ENCODE measurements around the gene HEBP2.

The HEBP2 gene

DNA sequence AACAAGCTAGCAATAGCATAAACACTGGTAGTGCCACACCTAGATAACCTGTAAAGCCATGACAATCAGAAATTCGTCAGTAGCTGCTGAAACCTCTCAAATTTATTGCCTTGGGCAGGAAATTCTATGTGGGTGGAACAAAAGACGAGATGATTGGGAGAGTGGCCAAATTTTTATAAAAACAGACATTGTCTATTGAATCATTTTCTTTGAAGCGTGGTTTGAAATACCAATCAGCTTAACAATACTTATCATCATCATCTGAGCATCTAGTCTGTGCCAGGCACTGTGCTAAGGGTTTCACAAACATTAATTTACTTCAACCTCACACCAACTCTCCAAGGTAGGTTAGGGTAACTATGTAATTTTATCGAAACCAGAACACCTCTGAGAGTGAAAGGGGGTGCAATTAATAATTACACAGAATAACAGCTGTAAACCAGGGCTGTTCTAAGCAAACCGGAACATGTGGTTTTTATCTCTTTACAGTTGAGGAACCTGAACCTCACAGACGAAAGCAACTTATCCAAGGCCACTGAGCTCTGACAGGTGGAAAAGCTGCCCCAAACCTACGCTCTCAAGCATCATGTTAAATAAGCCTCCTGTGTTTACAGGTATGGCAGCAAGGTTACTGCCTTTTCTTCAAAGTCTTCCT lies 51.9 kb downstream of the HEBP2 start:
- DNase-seq, result no peak

DNA sequence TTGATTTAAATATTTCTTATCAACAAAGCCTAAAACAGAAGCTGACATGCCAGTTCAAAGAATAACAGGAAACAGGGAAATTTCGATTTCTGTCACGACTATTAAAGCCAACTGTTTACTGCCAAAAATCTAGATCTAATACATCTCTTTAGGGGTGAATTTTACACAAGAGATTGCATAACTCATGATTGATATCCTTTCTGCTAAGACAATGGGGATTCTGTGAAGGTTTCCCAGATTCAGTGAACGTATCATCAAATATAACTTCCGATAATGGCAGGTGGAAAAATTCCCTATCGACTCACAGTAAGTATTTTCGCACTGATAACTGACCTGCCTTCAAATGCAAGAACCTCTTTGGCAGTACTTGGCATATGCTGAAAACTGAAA lies 52.4 kb downstream of the HEBP2 start:
- DNase-seq, result no peak

DNA sequence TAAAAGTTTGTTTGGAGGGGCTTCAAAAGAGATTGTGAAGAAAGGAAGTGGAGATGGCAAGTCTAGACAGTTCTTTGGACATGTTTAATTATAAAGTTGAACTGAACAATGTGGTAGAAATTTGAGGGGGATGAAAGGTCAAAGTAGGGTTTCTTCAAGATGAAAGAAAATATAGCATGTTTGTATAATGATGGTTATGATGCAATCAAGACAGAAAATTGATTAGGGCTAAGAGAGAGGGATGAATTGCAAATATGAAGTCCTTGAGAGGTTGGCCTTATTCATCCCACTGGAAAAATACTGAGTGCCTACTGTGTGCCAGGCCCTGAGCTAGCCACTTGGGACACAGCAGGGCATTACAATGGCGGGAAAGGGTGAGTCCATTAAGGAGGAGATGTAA lies 57.6 kb downstream of the HEBP2 start:
- DNase-seq, result no peak

DNA sequence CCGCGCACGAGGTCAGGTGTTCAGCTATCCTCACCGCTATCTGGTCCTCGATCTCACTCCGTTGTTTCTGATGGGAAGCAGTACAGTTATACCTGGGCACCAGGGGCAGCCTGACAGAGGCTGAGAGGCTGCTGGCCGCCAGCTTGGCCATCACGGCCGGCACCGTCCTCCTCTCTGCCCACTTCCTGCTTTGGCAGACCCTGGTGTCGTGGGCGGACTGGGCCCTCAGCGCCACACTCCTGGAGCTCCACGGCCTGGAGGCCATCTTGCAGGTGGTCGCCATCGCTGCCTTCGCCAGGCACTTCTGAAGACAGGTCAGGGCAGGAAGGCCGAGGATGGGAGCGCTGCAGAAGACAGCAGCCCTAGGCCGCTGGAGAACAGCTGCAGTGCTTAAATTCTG lies 60.1 kb downstream of the HEBP2 start:
- DNase-seq, result no peak

DNA sequence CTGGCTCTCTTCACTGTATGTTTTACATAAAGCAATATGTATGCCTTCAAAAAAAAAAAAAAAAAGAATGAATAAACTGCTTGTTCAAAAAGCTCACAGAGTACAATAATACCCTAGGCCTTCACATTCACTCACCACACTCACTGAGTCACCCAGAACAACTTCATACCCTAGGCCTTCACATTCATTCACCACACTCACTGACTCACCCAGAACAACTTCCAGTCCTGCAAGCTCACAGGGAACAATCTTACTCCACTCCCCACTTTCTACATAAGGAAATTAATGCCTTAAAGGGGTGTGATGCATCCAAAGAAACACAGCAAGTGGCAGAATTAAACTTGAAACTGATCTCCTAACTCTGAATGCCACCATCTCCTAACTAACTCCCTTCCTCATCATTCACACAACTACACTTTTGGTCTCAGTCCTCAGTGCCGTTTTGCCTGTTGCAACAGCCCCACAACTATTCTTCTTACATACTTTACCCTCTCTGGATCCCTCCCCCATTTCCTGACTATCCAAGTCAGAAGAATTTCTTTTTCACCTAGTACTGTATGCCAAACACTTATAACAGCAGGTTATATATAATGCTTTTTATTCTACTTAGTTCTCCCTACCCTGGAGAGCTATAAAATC lies 61.1 kb downstream of the HEBP2 start:
- DNase-seq, result no peak

- DNase-seq, result no peak
Measured at GRCh38 chr6:138467901-138468300, 63.9 kb downstream of the HEBP2 start.

GRCh38 chr6:138468320-138469015 lies 64.4 kb downstream of the HEBP2 start:
- no peak for DNase-seq
